ENCODE results near the gene PHACTR3. TPM values are rescaled to one million over a fixed set of nuclear protein-coding genes. Genes with fewer than 3 reads are reported as not detected.

The PHACTR3 gene
- total RNA-seq, 4 donors from 2014 or later = 0.54 to 0.81 (median 0.59) TPM; not detected in 1

DNA sequence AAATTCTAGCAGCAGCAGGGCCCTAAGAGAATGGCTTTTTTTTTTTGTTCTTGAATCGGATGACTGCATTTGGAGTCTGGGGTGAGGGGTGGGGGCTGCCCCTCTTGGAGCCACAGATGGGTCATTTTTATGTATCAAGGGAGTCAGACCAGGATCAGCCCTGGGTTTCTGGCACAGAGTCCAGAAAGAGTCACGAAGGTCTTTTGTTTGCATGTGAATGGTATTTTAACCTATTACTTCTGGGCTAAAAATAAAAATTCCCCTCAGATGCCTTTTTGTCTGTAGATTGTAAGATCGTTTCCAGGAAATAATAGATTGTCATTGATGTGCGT, 72.5 kb downstream of the PHACTR3 start:
- ATAC-seq = no peak
- no peak for TF ChIP-seq POLR2AphosphoS5 (IDR thresholded peaks at IDR 0.05)
- TF ChIP-seq EP300 (IDR thresholded peaks at IDR 0.05) = no peak
- TF ChIP-seq, protein P1, sequence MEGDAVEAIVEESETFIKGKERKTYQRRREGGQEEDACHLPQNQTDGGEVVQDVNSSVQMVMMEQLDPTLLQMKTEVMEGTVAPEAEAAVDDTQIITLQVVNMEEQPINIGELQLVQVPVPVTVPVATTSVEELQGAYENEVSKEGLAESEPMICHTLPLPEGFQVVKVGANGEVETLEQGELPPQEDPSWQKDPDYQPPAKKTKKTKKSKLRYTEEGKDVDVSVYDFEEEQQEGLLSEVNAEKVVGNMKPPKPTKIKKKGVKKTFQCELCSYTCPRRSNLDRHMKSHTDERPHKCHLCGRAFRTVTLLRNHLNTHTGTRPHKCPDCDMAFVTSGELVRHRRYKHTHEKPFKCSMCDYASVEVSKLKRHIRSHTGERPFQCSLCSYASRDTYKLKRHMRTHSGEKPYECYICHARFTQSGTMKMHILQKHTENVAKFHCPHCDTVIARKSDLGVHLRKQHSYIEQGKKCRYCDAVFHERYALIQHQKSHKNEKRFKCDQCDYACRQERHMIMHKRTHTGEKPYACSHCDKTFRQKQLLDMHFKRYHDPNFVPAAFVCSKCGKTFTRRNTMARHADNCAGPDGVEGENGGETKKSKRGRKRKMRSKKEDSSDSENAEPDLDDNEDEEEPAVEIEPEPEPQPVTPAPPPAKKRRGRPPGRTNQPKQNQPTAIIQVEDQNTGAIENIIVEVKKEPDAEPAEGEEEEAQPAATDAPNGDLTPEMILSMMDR (IDR thresholded peaks at IDR 0.05) = no peak
- TF ChIP-seq POLR2A (IDR thresholded peaks at IDR 0.05) = no peak
- H3K27ac ChIP-seq = no peak overlapping the region
- peaks cover 64% of the 10 kb centered on the region for H3K27me3 ChIP-seq
- no peaks in the 10 kb centered on the region for H3K9me3 ChIP-seq
- no peak overlapping the region for H3K4me3 ChIP-seq
- peaks cover 0 to 18% (median 0%) of the 10 kb centered on the region in 3 donors for H3K4me1 ChIP-seq
- H3K36me3 ChIP-seq = no peaks in the 10 kb centered on the region
- 18 to 21% methylated on average over 3 to 4 of the region's 4 CpGs for WGBS, 2 donors (ENCODE audit: low coverage in 1 of 2)

GRCh38 chr20:59677586-59677985, 73.2 kb downstream of the PHACTR3 start:
- no peak for TF ChIP-seq EP300 (IDR thresholded peaks at IDR 0.05)
- TF ChIP-seq, protein P1 (IDR thresholded peaks at IDR 0.05) = no peak
- TF ChIP-seq POLR2AphosphoS5 (IDR thresholded peaks at IDR 0.05) = no peak
- no peak for TF ChIP-seq POLR2A (IDR thresholded peaks at IDR 0.05)
- Histone ChIP-seq H3K27me3 (peaks cover 57% of the 10 kb centered on the region), H3K27ac (no peak overlapping the region), H3K4me3 (no peak overlapping the region), H3K9me3 (no peaks in the 10 kb centered on the region), H3K36me3 (no peaks in the 10 kb centered on the region), H3K4me1 (peaks cover 0 to 18% (median 0%) of the 10 kb centered on the region in 3 donors)
- no peak for ATAC-seq
- WGBS, 2 donors (ENCODE audit: low coverage in 1 of 2) = 76 to 90% methylated on average over 6 of the region's 6 CpGs

DNA sequence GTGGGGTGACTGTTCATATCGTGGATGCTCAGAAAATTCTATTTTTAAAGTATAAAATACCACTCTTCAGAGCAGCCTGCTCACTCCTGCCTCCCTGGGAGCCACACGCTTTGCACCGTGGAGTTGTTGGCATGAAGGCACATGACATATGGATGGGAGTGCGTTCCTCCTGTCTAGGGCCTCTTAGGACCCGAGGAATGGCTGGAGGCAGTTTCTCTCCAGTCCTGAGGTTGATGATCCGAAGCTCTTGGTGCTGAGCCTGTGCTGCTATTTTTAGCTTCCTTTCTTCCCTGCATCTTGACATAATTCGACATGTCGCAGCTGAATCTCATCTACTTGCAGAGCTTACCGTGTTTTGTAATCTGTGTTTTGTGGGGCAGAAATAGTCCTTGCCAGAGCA, 73.9 kb downstream of the PHACTR3 start:
- no peak overlapping the region for H3K27ac ChIP-seq
- ATAC-seq = no peak
- H3K4me3 ChIP-seq = no peak overlapping the region
- no peak for TF ChIP-seq EP300 (IDR thresholded peaks at IDR 0.05)
- H3K4me1 ChIP-seq = peaks cover 0 to 18% (median 0%) of the 10 kb centered on the region in 3 donors
- 7 to 9% methylated on average over 5 to 7 of the region's 9 CpGs for WGBS, 2 donors (ENCODE audit: low coverage in 1 of 2)
- no peaks in the 10 kb centered on the region for H3K36me3 ChIP-seq
- no peaks in the 10 kb centered on the region for H3K9me3 ChIP-seq
- peaks cover 51% of the 10 kb centered on the region for H3K27me3 ChIP-seq

GRCh38 chr20:59678951-59679350, 74.6 kb downstream of the PHACTR3 start:
- Histone ChIP-seq H3K27me3 (peaks cover 44% of the 10 kb centered on the region), H3K4me3 (no peak overlapping the region), H3K36me3 (no peaks in the 10 kb centered on the region), H3K9me3 (no peaks in the 10 kb centered on the region), H3K27ac (no peak overlapping the region), H3K4me1 (peaks cover 0 to 18% (median 0%) of the 10 kb centered on the region in 3 donors)
- TF ChIP-seq POLR2A (IDR thresholded peaks at IDR 0.05) (no peak), EP300 (IDR thresholded peaks at IDR 0.05) (no peak), POLR2AphosphoS5 (IDR thresholded peaks at IDR 0.05) (no peak)
- TF ChIP-seq, protein P1 (IDR thresholded peaks at IDR 0.05) = no peak
- ATAC-seq = no peak
- WGBS, 2 donors (ENCODE audit: low coverage in 1 of 2) = 70 to 83% methylated on average over 4 to 7 of the region's 8 CpGs

DNA sequence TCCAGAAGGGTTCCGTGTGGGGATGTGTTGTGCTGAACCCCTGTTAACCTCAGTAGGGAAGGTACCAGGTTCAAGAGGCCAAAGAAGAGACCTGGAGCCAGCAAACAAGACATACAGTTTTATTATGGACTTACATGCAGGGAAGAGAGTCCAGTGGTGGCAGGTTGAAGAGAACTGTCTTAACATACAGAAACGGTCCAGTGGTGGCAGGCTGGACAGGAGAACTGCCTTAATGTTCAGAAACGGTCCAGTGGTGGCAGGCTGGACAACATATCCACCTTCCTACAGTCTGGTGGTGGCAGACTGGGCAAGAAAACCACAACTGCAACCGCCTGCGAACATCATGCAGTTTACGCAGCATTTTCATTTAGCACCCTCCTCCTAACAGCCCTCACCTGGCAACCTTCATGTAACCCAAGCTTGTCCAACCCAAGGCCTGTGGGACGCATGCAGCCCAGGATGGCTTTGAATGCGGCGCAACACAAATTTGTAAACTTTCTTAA, 75.9 kb downstream of the PHACTR3 start:
- Histone ChIP-seq H3K9me3 (no peaks in the 10 kb centered on the region), H3K4me1 (peaks cover 0 to 18% (median 0%) of the 10 kb centered on the region in 3 donors), H3K36me3 (no peaks in the 10 kb centered on the region), H3K4me3 (no peak overlapping the region), H3K27me3 (peaks cover 44% of the 10 kb centered on the region), H3K27ac (no peak overlapping the region)
- 92 to 100% methylated on average over 2 to 4 of the region's 9 CpGs for WGBS, 2 donors (ENCODE audit: low coverage in 1 of 2)
- TF ChIP-seq POLR2A (IDR thresholded peaks at IDR 0.05) = no peak
- TF ChIP-seq POLR2AphosphoS5 (IDR thresholded peaks at IDR 0.05) = no peak
- TF ChIP-seq, protein P1 (IDR thresholded peaks at IDR 0.05) = no peak
- no peak for TF ChIP-seq EP300 (IDR thresholded peaks at IDR 0.05)
- no peak for ATAC-seq

Measured in gastroesophageal sphincter (tissue), 4 donors.